Coronary artery (tissue), 2 donors: Measurements from ENCODE around the gene SYNJ2.

Experiments used
- DNase-seq: peaks from one replicate; pipeline ENCODE4 v3.0.0-alpha.2; 2017; ENCODE audit warnings: low spot score
- H3K27ac ChIP-seq, 2 donors: fragments of 200-600 bp; sonication (generic); one replicate each; pipeline ENCODE4 v1.5.1; 2016 to 2019
- H3K4me3 ChIP-seq: fragments of 200-600 bp; sonication (generic); 2 replicates; pipeline ENCODE4 v1.5.1; 2016; ENCODE audit warnings: mild to moderate bottlenecking, moderate library complexity
- TF ChIP-seq, protein P1 (sequence below): fragments of 200-600 bp; sonication (generic); IDR thresholded peaks from one replicate; pipeline ENCODE4 v1.5.1; 2019; ENCODE audit warnings: antibody characterized with exemption

SYNJ2 gene

DNA sequence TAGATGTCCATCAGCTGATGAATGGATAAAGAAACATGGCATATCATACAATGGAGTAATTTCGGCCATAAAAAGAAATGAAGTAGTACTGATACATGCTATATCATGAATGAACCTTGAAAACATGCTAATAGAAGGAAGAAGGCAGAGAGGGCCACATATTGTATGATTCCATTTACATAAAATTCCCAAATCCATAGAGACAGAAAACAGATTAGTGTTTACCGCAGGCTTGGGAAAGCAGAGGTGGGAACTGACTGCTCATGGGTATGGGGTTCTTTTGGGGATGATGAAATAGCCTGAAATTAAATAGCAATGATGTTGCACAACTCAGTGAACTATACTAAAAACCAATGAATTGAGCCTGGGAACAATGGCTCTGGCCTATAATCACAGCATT is 128.1 kb downstream of the SYNJ2 start:
- DNase-seq: no peak
- Histone ChIP-seq H3K27ac (no peak overlapping the region), H3K4me3 (no peak overlapping the region)
- TF ChIP-seq, protein P1, sequence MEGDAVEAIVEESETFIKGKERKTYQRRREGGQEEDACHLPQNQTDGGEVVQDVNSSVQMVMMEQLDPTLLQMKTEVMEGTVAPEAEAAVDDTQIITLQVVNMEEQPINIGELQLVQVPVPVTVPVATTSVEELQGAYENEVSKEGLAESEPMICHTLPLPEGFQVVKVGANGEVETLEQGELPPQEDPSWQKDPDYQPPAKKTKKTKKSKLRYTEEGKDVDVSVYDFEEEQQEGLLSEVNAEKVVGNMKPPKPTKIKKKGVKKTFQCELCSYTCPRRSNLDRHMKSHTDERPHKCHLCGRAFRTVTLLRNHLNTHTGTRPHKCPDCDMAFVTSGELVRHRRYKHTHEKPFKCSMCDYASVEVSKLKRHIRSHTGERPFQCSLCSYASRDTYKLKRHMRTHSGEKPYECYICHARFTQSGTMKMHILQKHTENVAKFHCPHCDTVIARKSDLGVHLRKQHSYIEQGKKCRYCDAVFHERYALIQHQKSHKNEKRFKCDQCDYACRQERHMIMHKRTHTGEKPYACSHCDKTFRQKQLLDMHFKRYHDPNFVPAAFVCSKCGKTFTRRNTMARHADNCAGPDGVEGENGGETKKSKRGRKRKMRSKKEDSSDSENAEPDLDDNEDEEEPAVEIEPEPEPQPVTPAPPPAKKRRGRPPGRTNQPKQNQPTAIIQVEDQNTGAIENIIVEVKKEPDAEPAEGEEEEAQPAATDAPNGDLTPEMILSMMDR: no peak

- TF ChIP-seq, protein P1: no peak
- no peak overlapping the region for H3K4me3 ChIP-seq
- no peak overlapping the region for H3K27ac ChIP-seq
- DNase-seq: no peak
Observed at GRCh38 chr6:158110986-158111385, 129.3 kb downstream of the SYNJ2 start.

DNA sequence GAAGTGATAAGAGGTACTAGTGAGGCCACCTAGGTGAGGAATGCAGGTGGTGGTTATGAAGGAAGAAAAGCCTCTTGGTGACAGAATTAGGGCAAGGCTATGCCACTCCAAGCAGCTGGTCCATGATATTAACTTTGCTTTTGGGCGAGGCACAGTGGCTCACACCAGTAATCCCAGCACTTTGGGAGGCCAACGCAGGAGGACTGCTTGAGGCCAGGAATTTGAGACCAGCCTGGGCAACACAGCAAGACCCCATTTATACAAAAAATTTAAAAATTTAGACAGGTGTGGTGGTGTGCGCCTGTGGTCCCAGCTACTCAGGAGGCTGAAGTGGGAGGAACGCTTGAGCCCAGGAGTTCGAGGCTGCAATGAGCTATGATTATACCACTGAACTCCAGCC is 130.3 kb downstream of the SYNJ2 start:
- Histone ChIP-seq H3K4me3 (no peak overlapping the region), H3K27ac (no peak overlapping the region)
- TF ChIP-seq, protein P1: no peak
- no peak for DNase-seq

- DNase-seq: no peak
- H3K27ac ChIP-seq: no peak overlapping the region
- TF ChIP-seq, protein P1: no peak
- no peak overlapping the region for H3K4me3 ChIP-seq
Observed at GRCh38 chr6:158113802-158114201, 132.1 kb downstream of the SYNJ2 start.

GRCh38 chr6:158115102-158115501 is 133.4 kb downstream of the SYNJ2 start:
- no peak overlapping the region for H3K4me3 ChIP-seq
- DNase-seq: no peak
- no peak overlapping the region for H3K27ac ChIP-seq
- TF ChIP-seq, protein P1: no peak

DNA sequence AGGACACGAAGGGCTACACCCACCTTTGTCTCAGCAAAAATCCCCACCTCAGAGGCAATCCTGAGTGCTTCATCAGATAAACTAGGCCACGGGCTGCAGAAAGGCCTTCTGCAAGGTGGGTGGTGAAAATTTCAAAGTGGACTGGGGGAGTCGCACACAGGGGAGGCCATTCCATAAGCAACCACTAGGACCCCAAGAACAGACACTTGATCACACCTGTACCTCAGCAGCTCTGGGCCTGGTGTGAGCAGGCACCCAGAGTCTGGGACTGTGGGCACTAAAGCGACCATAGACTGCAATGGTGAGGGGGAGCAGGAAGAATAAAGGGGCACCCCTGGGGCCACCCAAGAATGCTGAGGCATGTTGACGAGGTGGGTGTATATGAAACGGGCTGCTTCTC is 133.8 kb downstream of the SYNJ2 start:
- Histone ChIP-seq H3K4me3 (no peak overlapping the region), H3K27ac (no peak overlapping the region)
- TF ChIP-seq, protein P1: no peak
- DNase-seq: no peak

DNA sequence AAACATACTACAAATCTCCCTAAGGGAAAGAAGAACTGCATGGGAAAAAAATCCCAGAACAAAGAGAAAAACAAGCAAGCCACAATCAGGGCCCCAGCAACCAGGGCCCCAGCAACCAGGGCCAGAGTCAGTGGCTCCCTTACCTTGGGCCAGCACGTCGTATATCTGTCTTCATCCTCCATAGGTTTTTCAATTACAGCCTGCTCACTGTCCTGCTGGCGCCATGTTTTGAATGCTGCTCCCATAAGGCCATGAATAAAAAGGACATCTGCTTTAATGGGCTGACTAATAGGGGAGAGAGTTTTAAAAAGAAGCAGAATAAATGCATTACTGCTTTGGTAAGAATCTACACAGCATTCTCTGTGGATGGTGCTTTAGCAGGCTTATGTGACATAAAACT is 137.2 kb downstream of the SYNJ2 start:
- Histone ChIP-seq H3K4me3 (no peak overlapping the region), H3K27ac (no peak overlapping the region)
- DNase-seq: no peak
- TF ChIP-seq, protein P1: no peak
